ENCODE results near the gene CLTCL1. TPM values are rescaled to one million over a fixed set of nuclear protein-coding genes. Genes with fewer than 3 reads are reported as not detected.

Gene CLTCL1
- total and polyA plus RNA-seq, 11 donors = 4.6 to 20.9 (median 10.2) TPM

GRCh38 chr22:19271273-19271855, 20.2 kb downstream of the CLTCL1 start:
- no peaks in the 10 kb centered on the region for H3K27me3 ChIP-seq
- peaks cover 0 to 19% (median 4%) of the 10 kb centered on the region in 9 donors for H3K36me3 ChIP-seq
- TF ChIP-seq CTCF (IDR thresholded peaks at IDR 0.05) (no peak), POLR2A (IDR thresholded peaks at IDR 0.05) (no peak)
- DNase-seq = no peak
- no peak for ATAC-seq
- no peak overlapping the region for H3K27ac ChIP-seq
- no peak overlapping the region for H3K4me3 ChIP-seq
- H3K9me3 ChIP-seq = peaks cover 0 to 16% (median 7%) of the 10 kb centered on the region in 12 donors
- intact Hi-C loops (cut with DNase I) = loop anchor here in 1 of 10 donors (5.0 kb wide), 1 partner anchor 49 kb away; no protein-coding TSS in a partner anchor
- WGBS, 4 donors = 85 to 87% (median 85%) methylated on average over 4 of the region's 4 CpGs
- H3K4me1 ChIP-seq = peaks cover 0 to 11% (median 4%) of the 10 kb centered on the region in 12 donors

GRCh38 chr22:19270873-19271272, 20.6 kb downstream of the CLTCL1 start:
- Histone ChIP-seq H3K36me3 (peaks cover 0 to 20% (median 4%) of the 10 kb centered on the region in 9 donors), H3K4me3 (no peak overlapping the region), H3K4me1 (peaks cover 0 to 6% (median 0%) of the 10 kb centered on the region in 12 donors), H3K9me3 (peaks cover 0 to 21% (median 10%) of the 10 kb centered on the region in 12 donors), H3K27me3 (no peaks in the 10 kb centered on the region), H3K27ac (no peak overlapping the region)
- DNase-seq (no peak), ATAC-seq (no peak)
- TF ChIP-seq CTCF (IDR thresholded peaks at IDR 0.05) (no peak), POLR2A (IDR thresholded peaks at IDR 0.05) (no peak)
- intact Hi-C loops (cut with DNase I) = loop anchor here in 1 of 10 donors (5.0 kb wide), 1 partner anchor 49 kb away; no protein-coding TSS in a partner anchor
- 95 to 100% (median 97%) methylated on average over 1 of the region's 1 CpG for WGBS, 4 donors

- Histone ChIP-seq H3K4me1 (no peaks in the 10 kb centered on the region), H3K27me3 (no peaks in the 10 kb centered on the region), H3K4me3 (no peak overlapping the region), H3K9me3 (peaks cover 0 to 28% (median 10%) of the 10 kb centered on the region in 12 donors), H3K36me3 (peaks cover 0 to 16% (median 0%) of the 10 kb centered on the region in 9 donors), H3K27ac (no peak overlapping the region)
- intact Hi-C loops (cut with DNase I) = no loop called here
- 95 to 99% (median 97%) methylated on average over 2 of the region's 2 CpGs for WGBS, 4 donors
- ATAC-seq = no peak
- TF ChIP-seq POLR2A (IDR thresholded peaks at IDR 0.05) (no peak), CTCF (IDR thresholded peaks at IDR 0.05) (no peak)
- DNase-seq = no peak
These were observed 24.9 kb downstream of the CLTCL1 start for GRCh38 chr22:19266547-19267086.

- Histone ChIP-seq H3K36me3 (peaks cover 0 to 16% (median 0%) of the 10 kb centered on the region in 9 donors), H3K27me3 (no peaks in the 10 kb centered on the region), H3K4me3 (no peak overlapping the region), H3K9me3 (peaks cover 0 to 28% (median 10%) of the 10 kb centered on the region in 12 donors), H3K27ac (no peak overlapping the region), H3K4me1 (no peaks in the 10 kb centered on the region)
- intact Hi-C loops (cut with DNase I) = no loop called here
- TF ChIP-seq POLR2A (IDR thresholded peaks at IDR 0.05) (no peak), CTCF (IDR thresholded peaks at IDR 0.05) (no peak)
- 94 to 98% (median 96%) methylated on average over 2 of the region's 2 CpGs for whole genome bisulfite sequencing, 4 donors
- DNase-seq (no peak), ATAC-seq (no peak)
These were observed 25.7 kb downstream of the CLTCL1 start for GRCh38 chr22:19265779-19266178.

All from heart left ventricle (tissue), 16 donors.